Measurements from ENCODE around the gene POFUT2.

DNA sequence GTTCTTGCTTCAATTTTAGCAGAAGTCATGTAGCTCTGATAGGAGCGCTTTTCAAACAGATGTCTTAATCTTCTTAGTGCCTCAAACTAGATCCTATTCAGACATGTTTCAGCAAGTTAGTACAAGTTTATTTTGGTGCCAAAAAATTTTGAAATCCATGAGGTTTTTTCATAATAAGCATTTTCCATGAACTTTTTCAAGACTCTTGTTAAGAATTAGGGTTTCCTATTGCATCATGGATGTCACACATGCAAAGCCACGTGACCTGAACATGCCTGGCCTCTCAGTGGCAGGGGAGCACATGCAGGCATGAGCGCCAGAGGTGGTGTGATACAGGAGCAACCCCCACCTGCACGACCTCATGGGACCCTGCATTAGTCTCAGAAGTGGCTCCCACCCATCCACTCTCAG, 67.6 kb downstream of the POFUT2 start:
- no peak for TF ChIP-seq POLR2A (IDR thresholded peaks at IDR 0.05)
- TF ChIP-seq, protein P1, sequence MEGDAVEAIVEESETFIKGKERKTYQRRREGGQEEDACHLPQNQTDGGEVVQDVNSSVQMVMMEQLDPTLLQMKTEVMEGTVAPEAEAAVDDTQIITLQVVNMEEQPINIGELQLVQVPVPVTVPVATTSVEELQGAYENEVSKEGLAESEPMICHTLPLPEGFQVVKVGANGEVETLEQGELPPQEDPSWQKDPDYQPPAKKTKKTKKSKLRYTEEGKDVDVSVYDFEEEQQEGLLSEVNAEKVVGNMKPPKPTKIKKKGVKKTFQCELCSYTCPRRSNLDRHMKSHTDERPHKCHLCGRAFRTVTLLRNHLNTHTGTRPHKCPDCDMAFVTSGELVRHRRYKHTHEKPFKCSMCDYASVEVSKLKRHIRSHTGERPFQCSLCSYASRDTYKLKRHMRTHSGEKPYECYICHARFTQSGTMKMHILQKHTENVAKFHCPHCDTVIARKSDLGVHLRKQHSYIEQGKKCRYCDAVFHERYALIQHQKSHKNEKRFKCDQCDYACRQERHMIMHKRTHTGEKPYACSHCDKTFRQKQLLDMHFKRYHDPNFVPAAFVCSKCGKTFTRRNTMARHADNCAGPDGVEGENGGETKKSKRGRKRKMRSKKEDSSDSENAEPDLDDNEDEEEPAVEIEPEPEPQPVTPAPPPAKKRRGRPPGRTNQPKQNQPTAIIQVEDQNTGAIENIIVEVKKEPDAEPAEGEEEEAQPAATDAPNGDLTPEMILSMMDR (IDR thresholded peaks at IDR 0.05), result no peak
